GM21576 (cell line): ENCODE measurements around the gene CELF2.
A peak's percentile ranks its signal among the peaks of the same experiment; 100 is the strongest.
"Not testable (repeated sequence)": the region's sequence is repeated elsewhere in the genome, so short reads cannot be mapped to it uniquely, and the experiment has no call there.

Experiments used
- ATAC-seq: cut with Tn5 transposase; IDR thresholded peaks from one replicate; pipeline ENCODE4 v1.9.1; 2021; ENCODE audit warnings: mild to moderate bottlenecking, moderate library complexity; ENCODE audit not compliant: unreplicated experiment

The CELF2 gene

DNA sequence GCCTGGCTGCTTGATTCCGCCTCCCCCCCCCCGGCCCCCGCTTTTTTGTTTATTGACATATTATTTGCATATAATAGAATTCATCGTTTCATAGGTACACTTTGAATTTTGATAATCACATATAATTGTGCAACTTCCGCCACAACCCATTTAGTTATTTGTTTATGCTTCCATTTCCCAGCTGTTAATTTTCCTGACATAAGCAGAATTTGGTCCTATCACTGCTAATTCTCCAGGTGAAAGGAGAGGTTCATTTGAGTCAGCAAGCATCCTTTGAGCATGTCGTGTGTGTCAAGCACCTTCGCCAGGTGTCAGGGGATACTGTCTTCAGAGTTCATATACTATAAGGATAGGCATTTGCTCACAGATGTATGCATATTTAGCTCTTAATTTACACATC, 102.2 kb downstream of the CELF2 start:
- no peak for ATAC-seq

DNA sequence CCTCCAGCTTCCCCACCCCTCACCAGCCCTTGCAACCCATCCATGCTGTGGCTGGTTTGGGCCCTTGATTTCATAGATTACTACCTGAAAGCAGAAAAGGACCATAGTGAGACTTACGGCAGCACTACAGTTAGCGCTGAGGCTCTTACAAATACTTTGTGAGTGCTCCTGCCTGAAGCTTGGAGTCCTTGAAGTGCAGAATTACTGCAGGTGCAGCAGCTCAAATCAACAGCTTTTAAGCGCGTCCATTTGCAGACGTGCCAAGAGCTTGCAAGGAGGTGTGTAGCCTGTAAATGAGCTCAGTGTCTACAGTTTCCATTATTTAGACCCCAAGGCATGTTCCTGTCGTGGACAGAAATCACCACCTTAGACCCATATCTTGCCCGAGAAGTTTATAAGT, 103.0 kb downstream of the CELF2 start:
- no peak for ATAC-seq

DNA sequence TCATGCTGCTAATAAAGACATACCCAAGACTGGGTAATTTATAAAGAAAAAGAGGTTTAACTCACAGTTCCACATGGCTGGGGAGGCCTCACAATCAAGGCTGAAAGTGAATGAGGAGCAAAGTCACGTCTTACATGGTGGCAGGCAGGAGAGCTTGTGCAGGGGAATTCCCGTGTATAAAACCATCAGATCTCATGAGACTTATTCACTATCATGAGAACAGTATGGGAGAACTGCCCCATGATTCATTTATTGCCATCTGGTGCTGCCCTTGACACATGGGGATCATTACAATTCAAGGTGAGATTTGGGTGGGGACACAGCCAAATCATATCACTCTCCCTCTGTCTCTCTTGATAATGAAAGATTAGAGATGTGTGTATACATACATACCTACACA, 106.2 kb downstream of the CELF2 start:
- not testable (repeated sequence) for ATAC-seq

DNA sequence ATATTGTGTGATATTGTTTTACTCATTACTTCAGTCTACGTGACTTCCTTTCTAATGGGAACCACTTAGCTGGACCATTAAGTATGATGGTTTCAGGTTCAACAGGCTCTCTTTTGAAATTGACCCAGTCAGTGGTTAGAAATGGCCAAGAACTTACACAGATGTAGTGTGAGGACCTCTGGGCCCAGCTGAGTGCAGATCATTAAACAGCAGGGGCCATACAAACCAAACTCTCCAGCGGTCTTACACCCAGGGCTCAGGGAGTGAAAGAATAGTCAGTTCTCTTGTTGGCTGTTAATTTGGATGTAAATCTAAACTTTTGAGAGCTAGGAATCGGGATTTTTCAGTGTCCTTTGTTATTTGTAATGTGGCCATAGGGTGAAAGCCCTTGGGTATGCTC, 107.3 kb downstream of the CELF2 start:
- no peak for ATAC-seq

DNA sequence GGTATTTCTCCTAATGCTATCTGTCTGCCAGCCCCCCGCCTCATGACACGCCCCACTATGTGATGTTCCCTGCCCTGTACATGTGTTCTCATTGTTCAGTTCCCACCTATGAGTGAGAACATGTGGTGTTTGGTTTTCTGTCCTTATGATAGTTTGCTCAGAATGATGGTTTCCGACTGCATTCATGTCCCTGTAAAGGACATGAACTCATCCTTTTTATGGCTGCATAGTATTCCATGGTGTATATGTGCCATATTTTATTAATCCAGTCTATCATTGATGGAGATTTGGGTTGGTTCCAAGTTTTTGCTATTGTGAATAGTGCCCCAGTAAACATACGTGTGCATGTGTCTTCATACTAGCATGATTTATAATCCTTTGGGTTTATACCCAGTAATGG, 109.3 kb downstream of the CELF2 start:
- ATAC-seq = not testable (repeated sequence)

DNA sequence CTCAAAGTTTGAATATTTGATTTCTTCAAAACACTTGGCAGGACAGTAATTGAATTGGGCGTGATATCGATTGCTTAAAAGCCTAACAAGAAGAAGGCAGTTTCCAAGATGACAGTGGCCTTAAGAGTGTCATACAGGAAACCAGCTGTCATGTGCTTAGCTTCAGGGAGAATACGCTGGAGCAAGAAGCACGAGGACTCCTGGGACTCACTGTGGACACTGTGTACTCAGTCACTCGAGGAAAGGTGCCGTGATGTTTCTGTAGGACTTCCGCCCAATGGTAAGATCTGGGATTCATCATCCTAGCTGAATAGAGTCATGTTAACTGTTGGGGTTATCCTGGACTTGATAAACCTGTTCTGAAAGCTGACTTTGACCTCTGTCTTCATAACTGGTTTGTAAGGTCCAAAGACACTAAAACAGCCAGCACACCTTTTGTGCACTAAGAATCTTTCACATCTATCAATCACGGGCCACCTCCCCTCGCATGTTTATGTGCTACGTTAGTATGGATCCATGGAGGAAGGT, 113.5 kb downstream of the CELF2 start:
- ATAC-seq = no peak

DNA sequence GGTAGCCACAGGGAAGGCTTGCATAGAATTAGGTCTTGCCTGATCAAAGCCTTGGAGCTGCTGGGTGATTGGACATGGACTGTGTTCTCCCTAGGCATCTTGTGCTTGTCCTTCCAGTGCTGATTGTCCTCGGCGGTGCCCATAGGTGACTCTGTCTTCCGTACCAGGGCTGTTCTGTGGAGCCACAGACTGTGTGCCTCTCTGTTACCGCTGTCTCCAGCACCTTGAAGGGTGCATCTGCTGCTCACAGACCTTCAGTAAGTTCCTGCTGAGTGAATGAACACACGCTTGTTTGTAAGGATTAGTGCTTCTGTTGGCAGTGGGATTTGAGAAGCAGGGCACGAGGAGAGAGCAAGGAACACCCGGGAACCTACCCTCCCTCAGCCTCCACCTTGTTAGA, 116.7 kb downstream of the CELF2 start:
- ATAC-seq = no peak

DNA sequence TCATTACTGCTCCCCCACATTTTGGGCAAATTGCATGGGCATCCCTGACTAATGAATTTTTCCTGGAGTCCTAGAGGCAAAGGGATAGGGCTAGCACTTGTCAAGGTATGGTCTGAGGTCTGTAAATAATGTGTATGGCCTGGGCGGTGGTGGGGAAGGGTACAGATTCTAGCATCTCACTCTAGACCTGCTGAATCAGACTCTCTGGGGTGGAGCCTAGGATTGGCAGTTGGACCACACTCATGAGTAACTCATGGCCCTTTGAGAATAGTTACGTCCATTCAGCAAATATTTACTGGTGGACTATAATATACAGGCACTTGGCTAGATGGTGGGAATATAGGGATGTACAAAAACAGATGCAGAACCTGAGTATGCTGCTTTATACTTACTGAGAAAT, 118.0 kb downstream of the CELF2 start:
- no peak for ATAC-seq

DNA sequence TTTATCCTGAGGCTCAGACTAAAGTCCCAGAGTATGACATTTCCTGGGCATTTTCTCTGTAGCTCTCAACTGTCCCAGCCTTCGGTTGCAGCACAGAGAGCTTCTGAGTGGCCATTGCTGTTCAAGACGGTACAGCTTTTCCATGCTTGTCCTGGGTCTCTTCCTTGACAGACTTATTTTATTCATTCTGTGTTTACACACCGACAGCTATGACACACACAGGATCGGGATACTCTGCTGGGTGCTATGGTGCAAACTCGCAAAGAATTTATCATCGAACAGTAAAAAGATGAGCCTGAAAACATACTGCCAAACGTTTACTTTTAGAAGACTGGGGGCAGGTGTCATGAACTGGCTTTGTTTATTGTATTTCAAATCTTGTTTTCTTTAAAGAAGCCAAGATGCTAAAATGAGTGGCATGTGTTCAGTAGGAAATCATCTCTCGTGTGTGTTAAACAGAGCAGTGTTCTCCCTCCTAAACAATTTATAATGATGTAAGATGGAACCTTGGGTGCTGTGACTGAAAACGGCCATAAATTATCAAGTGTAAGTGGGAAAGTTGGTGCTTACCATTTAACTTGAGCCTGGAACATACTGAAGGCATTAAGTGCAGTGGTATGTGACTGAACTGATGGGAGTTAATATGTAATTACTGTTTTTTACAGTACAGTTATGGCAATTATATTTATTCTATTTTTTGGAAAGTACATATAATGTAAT, 120.8 kb downstream of the CELF2 start:
- no peak for ATAC-seq

DNA sequence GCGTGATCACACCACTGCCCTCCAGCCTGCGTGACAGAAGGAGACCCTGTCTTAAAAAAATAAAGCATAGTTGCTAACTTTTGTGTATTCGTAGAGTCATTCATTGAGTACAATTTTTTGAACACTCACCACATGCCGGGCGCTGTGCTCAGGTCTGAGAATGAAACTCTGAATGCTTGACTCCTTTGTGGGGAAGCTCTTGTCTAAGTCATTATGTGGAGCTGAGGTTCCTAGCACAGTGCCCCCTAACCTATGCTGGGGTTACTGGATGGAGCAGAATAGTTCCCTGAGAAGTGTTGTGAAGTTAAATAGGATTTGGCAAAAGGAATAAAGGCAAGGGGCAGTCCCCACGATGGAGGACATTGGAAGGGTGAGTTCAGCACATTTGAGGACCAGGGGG, 123.3 kb downstream of the CELF2 start:
- no peak for ATAC-seq

DNA sequence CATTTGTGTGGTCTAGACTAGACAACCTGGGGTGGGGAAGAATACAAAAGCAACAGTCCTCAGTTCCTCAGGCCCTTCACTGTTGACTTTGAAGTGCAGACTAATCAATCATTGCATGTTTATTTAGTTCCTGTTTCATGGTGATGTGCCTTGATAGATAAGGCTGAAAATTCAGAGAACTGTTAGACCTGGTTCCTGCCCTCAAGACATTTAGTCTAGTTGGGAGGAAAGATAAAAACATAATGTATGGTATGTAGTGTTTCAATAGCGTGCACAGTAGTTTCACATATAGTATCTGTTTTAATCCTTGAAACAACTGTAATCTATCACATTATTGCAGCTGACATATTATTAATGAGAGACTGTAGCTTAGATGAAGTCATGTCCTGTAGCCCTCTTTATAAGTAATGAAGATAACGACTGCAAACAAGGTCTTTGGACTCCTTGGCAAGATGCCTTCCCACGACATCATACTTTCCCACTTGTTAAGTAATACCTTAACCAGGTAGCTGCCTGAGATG, 124.0 kb downstream of the CELF2 start:
- no peak for ATAC-seq

DNA sequence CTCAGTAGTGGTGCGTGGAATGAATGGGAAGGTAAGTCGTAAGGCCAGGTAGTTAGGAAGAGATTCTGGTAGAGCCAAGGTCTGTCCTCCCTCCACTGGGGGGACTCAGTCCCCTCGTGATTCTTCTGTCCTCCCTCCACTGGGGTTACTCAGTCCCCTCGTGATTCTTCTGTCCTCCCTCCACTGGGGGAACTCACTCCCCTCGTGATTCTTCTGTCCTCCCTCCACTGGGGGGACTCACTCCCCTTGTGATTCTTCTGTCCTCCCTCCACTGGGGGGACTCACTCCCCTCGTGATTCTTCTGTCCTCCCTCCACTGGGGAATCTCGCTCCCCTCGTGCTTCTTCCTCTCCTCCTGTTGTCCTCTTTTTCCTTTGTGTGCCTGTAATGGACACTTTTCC, 125.1 kb downstream of the CELF2 start:
- no peak for ATAC-seq

DNA sequence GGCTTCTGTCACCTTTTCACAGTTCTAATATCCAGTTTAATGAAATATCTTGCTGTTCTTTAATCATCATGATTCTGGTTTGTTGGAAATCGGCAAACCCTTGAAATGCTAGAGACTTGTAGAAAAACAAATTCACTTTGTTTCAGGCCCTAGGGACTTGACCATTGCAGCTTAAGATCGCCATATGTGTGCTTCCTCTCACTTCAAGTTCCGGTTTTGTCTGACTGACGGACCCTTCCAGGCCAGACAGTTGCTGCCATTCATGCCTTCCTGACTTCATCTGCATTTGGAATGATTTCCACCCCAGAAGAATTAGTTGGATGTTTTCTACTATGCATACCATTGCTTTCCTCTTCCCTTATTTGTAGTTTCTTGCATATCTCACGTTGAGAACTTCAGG, 125.6 kb downstream of the CELF2 start:
- ATAC-seq = no peak

DNA sequence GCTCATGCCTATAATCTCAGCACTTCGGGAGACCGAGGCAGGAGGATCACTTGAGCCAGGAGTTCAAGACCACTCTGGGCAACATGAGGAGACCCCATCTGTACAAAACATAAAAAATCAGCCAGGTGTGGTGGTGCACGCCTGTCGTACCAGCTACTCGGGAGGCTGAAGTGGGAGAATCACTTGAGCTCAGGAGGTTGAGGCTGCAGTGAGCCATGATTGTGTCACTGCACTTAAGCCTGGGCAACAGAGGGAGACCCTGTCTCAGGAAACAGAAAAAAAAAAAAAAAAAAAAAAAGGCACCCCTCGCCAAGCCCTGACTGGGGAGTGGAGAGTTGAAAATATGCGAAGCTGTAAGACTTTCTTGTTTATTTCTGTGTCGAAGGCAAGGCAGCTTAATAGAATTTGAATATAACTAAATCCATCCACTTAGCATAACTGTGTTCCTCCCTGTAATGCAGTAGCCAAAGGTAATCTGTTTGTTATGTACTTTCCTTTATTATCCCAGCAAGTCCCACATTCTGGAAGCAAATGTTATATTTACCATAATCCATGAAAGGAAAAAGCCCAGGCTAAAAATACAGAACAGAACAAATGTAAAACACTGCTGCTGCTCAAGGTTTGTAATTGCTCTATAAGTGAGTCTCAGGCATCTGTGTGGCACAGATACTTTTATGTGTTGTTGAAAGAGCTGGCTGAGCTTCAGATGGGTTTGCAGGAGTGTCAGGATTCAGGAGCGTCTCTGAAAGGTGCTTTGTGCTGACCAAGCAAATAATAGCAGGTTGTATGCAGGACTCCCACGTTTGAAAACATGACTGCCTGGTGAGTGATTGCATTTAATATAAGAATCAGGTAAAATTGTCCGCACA, 127.2 kb downstream of the CELF2 start:
- peak; percentile 23 for ATAC-seq

DNA sequence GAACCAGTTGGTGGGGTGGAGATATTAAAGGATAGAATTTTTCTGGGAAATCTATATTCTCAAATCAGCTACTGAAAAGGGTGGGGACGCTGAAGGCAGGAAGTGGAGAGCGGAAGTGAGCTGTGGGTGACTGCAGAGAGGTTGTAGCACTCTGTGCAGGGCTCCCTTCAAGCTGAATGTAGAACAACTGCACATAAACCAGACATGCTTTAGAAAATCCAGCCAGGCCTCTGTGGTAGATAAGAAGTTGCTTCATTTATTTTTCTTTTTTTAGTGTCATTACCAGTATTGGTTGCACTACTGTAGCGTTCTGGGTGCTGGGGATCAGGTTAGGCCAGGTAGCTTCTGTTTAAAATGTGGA, 127.8 kb downstream of the CELF2 start:
- ATAC-seq = peak; percentile 93

DNA sequence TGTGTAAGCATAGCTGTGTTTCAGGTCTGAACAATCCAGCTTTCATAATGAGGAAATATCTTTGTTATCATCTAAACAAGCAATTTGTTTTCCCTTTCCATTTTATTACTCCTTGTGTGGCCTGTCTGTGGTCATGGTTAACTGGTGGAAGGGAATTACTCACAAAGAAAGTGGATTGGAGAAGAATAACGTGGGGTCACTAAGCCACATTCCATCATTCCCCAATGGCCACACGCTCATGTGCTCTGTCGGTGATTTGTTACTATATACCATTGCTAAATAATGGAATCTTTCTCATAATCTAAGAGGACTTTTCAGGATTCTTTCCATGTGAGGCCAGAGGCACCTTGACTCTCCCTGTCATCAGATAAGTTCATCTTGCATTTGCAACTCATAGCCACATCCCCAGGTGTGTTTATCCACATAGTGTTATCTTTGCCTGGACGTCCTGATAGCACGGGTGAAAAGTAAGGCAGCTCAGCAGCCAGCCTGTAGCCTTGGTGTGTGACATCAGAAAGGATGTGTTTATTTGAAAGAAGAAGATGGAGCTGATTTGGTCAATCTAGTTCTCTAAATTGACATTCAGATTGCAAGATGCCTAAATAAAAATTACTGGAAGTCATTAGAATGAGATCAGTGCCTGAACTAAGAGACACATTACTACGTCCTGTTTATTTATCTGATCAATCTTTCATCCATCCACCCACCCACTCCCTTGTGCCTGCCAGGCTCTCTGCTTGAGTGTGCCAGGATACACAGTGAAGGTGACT, 128.9 kb downstream of the CELF2 start:
- no peak for ATAC-seq

DNA sequence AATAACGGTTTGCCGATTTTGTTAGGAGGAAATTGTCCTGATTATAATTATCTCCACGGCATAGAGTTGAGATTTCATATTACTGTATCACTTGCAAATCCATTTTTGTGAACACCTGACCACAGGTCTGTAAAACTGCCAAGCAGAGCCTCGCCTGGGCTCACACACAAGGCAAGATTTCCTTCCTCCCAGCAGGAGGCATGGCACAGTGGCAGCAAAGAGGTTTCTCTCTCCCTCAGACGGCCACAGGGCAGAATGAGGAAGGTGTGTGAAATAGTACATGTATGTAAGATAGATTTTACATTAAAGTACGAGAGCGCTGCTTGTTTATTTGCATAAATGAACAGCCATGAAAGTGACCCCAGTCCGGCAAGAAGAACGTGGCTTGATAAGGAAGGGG, 130.1 kb downstream of the CELF2 start:
- no peak for ATAC-seq

DNA sequence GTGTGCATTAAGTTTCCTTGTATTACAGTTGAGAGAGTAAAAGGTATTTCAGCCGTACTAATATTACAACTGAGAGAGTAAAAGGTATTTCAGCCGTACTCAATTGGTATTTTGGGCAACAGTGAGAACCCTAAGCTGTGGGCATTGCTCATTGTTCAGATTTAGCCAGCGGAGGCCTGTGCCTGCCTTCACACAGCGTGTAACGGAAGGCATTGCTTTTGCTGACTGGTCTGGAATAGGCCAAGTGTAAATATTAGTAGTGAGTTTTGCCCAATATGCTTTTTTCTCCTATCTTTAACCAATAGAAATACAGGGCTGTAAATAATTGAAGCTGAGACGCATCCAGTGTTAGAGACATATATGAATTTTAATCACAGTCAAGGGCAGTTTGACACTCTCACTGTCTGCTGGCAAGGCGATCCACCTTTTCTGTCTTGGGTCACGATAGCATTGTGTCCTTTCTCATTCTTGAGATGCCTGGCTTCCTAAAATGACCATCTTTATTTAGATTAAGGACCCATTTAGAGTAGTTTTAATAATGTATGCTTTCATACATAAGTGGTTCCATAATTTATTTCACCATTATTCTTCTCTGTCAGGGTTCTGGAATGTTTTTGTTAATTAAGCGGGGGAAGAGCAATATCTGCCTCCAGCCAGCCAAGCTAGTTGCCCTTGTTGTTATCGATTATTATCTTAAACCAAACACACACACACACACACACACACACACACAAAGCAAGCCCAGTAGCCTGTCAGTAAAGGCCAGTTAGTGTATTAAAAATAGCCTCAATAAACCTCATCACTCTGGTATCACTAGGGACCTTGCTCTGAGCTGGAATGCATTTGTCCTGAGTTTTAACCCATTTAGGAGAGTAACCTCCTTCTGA, 130.7 kb downstream of the CELF2 start:
- no peak for ATAC-seq

DNA sequence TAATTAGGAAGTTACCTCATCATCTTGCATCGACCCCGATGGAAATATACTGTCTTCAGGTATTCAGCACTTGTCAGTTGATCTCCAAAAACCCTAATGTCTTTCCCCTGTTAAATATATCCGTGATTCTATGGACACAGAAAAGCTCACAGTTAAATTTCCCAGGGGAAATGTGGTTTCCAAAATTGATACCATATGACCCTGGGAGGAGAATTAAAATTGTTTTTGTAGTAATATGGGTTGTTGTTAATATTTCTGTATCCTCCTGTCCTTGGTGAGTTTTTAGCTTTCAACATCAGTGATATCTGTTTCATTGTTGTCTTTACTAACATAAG, 132.1 kb downstream of the CELF2 start:
- no peak for ATAC-seq

DNA sequence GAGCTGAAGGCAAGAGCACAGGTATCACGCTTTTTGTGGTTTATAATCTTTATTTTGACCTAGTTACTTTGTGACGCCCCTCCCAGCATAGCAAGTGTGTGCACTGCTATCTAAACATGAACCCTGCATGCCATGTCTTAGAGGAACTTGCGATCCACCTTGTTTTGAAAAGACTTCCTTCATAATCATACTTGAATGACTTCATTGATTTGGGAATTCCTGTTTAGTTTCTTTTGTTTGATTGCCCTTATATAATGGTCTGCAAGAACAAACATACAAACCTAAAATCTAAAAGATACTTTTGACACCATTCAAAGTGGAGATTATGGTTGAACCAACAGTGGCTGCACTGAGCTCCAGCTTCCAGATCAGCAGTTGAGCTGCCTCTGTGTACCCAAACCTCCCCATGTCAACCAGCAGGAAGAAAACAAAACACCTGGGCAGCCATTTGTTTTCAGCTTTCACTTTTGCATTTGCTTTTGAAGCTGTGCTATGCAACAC, 132.6 kb downstream of the CELF2 start:
- ATAC-seq = no peak
